Neural crest cell (in vitro differentiated cells): ENCODE measurements around the gene FLRT3. TPM values are rescaled to one million over a fixed set of nuclear protein-coding genes. Genes with fewer than 3 reads are reported as not detected.

Source experiments
- DNase-seq: peaks from one replicate; pipeline ENCODE4 v3.0.0; 2021; ENCODE audit warnings: low read depth, mixed read lengths, low spot score
- H3K27ac Mint-ChIP-seq: one replicate; pipeline ENCODE4 v1.8.0; 2021; ENCODE audit warnings: mild to moderate bottlenecking, mixed read lengths; ENCODE audit not compliant: unreplicated experiment
- H3K27me3 Mint-ChIP-seq: 2 replicates; pipeline ENCODE4 v1.8.0; 2021; ENCODE audit warnings: low read depth, mild to moderate bottlenecking, mixed read lengths
- H3K36me3 Mint-ChIP-seq: 2 replicates; pipeline ENCODE4 v1.8.0; 2021; ENCODE audit warnings: low read depth, mild to moderate bottlenecking, mixed read lengths
- H3K4me1 Mint-ChIP-seq: 2 replicates; pipeline ENCODE4 v1.8.0; 2021; ENCODE audit warnings: mixed read lengths
- H3K4me3 Mint-ChIP-seq: one replicate; pipeline ENCODE4 v1.8.0; 2021; ENCODE audit warnings: mild to moderate bottlenecking, mixed read lengths
- H3K9me3 Mint-ChIP-seq: 2 replicates; pipeline ENCODE4 v1.8.0; 2021; ENCODE audit warnings: mixed read lengths
- CTCF ChIP-seq: fragments of 200-600 bp; sonication (generic); conservative IDR thresholded peaks from 2 replicates; pipeline ENCODE4 v1.5.0; 2021; ENCODE audit warnings: antibody characterized with exemption, mild to moderate bottlenecking
- total RNA-seq: library from RNA; stranded (reverse); gene quantifications from 2 replicates; pipeline ENCODE4 v1.2.1, GENCODE V29; 2021

FLRT3 gene
- total RNA-seq, 1 donor from 2014 or later = 35.2 TPM

- Mint-ChIP-seq H3K36me3 (no peaks in the 10 kb centered on the region), H3K4me3 (no peak overlapping the region), H3K9me3 (peaks cover 4% of the 10 kb centered on the region), H3K27ac (no peak overlapping the region), H3K27me3 (no peaks in the 10 kb centered on the region), H3K4me1 (peaks cover 5% of the 10 kb centered on the region)
- TF ChIP-seq CTCF = no peak
- no peak for DNase-seq
Measured at GRCh38 chr20:14295770-14296309, 41.6 kb downstream of the FLRT3 start.

DNA sequence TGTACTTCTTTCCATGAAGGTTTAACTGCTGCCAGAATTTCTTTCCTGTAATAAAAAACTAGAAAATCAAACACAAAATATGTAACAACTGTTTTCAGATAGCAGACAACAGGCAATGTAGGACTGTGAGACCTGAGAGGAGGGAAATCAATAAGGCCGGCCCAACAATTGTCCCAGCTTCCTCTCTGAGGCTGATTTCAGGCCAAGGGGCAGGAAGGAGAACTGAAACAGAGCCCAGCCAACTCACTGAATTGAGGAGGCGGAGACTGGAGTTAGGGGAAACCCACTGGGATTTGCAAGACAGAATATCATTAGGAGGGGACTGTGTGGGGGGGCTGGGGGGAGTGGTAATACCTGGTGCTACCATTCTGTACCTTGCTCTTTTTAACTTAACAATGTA, 42.2 kb downstream of the FLRT3 start:
- peaks cover 4% of the 10 kb centered on the region for H3K9me3 Mint-ChIP-seq
- H3K27me3 Mint-ChIP-seq = no peaks in the 10 kb centered on the region
- no peak overlapping the region for H3K4me3 Mint-ChIP-seq
- TF ChIP-seq CTCF = no peak
- H3K36me3 Mint-ChIP-seq = no peaks in the 10 kb centered on the region
- peaks cover 5% of the 10 kb centered on the region for H3K4me1 Mint-ChIP-seq
- H3K27ac Mint-ChIP-seq = no peak overlapping the region
- no peak for DNase-seq

- no peak for TF ChIP-seq CTCF
- Mint-ChIP-seq H3K9me3 (no peaks in the 10 kb centered on the region), H3K36me3 (no peaks in the 10 kb centered on the region), H3K4me1 (peaks cover 5% of the 10 kb centered on the region), H3K4me3 (no peak overlapping the region), H3K27me3 (no peaks in the 10 kb centered on the region), H3K27ac (peak overlapping the region; percentile 6)
- no peak for DNase-seq
Measured at GRCh38 chr20:14291502-14291901, 45.9 kb downstream of the FLRT3 start.

DNA sequence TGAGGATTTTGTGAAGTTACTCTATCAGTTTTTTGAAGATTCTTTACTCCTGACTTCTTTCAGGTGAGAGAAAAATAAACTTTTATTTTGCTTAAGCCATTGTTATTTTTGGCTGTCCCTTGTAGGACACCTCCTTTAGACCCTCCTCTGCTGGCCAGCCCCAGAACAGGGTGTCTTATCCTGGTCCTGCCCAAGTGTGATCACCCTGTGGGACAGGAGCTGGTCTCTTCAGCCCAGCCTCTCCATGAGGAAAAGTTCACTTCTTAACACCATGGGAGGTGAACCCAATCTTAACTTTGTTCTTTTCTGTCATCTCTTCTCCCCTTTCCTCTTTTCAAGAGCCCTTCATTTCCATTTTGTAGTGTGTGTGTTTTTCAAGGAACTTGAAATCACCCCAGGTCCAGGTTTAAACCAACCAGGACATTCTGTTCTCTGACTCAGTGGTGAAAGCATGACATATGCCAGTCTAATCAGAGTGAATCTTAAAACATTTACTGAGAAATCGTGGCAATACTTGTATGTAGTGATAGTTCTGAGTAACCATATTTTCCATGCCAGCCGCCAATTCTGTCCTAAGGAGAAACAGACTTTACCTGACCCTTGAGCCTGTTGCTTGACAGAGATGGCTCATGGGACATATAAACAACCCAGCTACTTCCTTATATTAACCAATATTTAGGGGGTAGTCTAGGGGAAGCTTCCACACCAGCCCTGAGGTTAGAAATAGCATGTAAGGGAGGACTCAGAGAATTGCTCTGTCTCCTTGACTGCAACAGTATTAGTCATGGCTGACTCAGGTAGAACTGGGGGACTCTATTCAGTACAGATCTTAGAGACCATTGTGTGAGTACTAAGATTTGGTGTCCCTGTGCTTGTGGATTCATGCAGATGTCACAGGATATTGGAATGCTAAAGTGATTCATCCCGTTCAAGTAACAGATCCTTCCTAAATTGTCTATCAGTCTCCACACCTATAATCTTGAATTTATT, 48.8 kb downstream of the FLRT3 start:
- H3K27ac Mint-ChIP-seq = no peak overlapping the region
- no peak overlapping the region for H3K4me3 Mint-ChIP-seq
- no peaks in the 10 kb centered on the region for H3K4me1 Mint-ChIP-seq
- H3K9me3 Mint-ChIP-seq = no peaks in the 10 kb centered on the region
- TF ChIP-seq CTCF = no peak
- H3K36me3 Mint-ChIP-seq = no peaks in the 10 kb centered on the region
- no peak for DNase-seq
- no peaks in the 10 kb centered on the region for H3K27me3 Mint-ChIP-seq

DNA sequence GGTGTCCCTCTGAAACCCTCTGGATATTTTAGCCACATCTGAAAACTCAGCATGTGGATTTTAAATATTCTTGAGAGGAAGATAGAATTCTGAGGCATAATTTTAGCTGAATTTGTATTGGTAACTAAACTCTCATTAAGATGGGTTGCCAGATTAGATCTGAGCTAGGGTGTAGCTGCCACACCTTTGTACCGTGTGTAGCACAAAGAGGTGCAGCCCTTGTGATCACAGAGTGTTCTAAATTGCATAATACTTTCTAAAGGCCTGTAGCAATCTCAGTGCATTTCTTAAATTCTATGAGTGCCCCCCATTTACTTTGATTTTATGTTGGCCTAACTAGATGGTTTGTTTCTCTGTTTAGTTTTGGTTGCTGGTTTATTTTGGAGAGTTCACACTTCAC, 53.0 kb downstream of the FLRT3 start:
- Mint-ChIP-seq H3K4me3 (no peak overlapping the region), H3K4me1 (no peaks in the 10 kb centered on the region), H3K27ac (no peak overlapping the region), H3K27me3 (no peaks in the 10 kb centered on the region), H3K36me3 (no peaks in the 10 kb centered on the region), H3K9me3 (no peaks in the 10 kb centered on the region)
- DNase-seq = no peak
- TF ChIP-seq CTCF = no peak
